Fibroblast of villous mesenchyme (primary cell): ENCODE data around the gene DRC1. TPM values are rescaled to one million over a fixed set of nuclear protein-coding genes. Genes with fewer than 3 reads are reported as not detected.

Source experiments
- DNase-seq: peaks from one replicate; pipeline ENCODE4 v3.0.0-alpha.2; 2010; ENCODE audit warnings: low read depth
- H3K4me3 ChIP-seq: 2 replicates; pipeline ENCODE4 v1.5.1; 2011; ENCODE audit warnings: low read depth, mild to moderate bottlenecking, low read length
- total RNA-seq: library from RNA; depleted of rRNA; stranded (reverse); fragments of >200 nt; gene quantifications from 2 replicates; pipeline ENCODE4 v1.2.3, GENCODE V29; 2012
- TF ChIP-seq, protein P1 (sequence below): IDR thresholded peaks from 2 replicates; pipeline ENCODE4 v1.5.1; 2012; ENCODE audit warnings: low read depth, mild to moderate bottlenecking, low read length; ENCODE audit not compliant: insufficient read depth

Gene DRC1
- total RNA-seq, 1 donor = not detected

DNA sequence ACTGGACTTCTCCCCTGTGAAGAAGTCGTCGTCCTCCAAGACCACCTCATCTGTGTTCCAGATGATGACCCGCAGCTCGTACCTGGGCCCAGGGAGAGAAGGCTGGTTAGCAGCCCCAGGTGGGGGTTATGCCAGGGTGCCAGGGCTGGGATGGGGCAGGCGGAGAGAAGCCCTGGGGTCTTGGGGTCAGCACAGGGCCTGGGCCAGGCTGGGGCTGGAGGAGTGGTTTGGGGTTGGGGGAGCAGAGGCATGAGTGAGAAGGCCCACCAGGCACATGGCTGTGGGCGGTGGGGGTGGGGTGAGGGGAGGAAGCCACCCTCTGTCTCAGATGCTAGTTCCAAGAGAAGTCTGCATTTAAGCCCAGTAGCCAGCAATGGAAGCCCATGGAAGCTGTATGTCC lies 60.4 kb downstream of the DRC1 start:
- H3K4me3 ChIP-seq = no peak overlapping the region
- TF ChIP-seq, protein P1, sequence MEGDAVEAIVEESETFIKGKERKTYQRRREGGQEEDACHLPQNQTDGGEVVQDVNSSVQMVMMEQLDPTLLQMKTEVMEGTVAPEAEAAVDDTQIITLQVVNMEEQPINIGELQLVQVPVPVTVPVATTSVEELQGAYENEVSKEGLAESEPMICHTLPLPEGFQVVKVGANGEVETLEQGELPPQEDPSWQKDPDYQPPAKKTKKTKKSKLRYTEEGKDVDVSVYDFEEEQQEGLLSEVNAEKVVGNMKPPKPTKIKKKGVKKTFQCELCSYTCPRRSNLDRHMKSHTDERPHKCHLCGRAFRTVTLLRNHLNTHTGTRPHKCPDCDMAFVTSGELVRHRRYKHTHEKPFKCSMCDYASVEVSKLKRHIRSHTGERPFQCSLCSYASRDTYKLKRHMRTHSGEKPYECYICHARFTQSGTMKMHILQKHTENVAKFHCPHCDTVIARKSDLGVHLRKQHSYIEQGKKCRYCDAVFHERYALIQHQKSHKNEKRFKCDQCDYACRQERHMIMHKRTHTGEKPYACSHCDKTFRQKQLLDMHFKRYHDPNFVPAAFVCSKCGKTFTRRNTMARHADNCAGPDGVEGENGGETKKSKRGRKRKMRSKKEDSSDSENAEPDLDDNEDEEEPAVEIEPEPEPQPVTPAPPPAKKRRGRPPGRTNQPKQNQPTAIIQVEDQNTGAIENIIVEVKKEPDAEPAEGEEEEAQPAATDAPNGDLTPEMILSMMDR = no peak
- DNase-seq = no peak

DNA sequence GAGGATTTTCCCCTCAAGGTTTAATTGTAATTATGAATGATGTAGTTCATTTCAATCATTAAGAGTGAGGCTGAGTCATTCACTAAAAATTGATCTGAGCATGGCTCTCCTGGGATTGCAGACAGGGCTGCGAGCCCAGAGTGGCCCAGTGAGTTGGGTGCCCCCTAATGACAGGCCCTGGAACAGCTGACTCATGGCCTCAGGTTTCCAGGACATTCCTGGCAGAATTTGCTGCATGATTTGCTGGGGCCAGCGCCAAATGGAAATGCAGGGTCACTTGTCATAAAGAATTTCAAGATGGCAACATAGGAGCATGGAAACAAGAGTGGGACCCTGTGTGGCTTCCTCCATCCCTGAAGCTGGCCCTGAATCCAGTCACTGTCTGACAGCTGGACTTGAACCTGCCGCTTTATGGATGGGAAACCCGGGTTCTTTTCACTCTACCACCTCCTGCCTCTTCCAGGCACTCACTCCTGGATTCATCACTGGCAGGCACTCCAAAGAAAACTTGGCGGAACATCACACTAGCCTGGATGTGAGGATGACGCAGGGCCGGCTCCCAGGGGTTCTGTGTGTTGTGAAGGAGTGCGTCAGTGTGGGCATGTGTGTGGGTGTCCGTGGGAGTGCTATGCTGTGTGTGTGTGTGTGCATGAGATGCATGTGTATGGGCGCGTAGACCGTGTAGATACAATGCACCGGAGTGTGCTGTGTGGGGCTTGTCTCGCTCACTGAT lies 61.0 kb downstream of the DRC1 start:
- TF ChIP-seq, protein P1 = peak; percentile 64
- H3K4me3 ChIP-seq = no peak overlapping the region
- DNase-seq = peak; percentile 51

DNA sequence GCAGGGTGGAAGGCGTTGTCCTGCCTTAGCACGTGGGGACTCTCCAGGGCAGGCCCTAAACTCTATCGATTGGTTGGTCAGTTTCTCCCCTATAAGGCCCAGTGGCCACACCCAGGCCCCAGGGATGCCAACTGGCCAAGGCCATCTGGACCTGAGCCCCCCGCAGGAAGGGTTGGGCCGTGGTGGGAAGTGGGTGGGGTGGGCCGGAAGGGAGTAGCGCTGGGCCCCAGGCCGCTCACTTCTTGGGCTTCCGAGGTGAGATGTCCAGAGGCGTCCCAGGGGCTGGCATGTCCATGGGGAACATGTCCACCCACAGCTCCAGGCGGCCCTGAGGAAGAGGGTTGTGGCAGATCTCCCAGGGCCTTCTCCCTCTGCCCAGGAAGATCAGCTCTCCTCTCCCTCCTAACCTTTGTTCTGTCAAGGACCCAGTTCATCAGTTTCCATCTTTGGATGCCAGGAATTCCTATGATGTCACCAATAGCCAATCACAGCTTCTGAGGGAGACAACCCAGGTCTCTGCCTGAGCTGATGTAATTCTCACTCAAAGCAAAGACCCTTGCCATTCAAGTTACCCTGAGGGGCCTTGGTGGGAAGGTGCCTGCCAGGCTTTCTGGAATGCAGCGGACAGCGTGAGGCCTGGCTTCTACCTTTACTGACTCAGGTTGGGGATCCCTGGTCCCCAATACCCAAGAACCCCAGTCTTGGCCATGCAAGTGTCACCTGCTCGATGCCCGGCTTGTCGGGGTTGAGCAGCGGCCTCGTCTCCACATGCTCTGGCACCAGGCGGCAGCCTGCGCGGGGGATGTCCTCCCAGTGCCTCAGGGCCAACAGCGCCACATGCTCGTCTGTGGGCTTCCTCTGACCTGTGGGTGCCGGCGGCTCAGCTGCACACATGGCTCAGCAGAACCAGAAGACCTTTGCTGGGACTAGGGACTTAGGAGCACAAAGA lies 61.8 kb downstream of the DRC1 start:
- DNase-seq = no peak
- TF ChIP-seq, protein P1 = no peak

DNA sequence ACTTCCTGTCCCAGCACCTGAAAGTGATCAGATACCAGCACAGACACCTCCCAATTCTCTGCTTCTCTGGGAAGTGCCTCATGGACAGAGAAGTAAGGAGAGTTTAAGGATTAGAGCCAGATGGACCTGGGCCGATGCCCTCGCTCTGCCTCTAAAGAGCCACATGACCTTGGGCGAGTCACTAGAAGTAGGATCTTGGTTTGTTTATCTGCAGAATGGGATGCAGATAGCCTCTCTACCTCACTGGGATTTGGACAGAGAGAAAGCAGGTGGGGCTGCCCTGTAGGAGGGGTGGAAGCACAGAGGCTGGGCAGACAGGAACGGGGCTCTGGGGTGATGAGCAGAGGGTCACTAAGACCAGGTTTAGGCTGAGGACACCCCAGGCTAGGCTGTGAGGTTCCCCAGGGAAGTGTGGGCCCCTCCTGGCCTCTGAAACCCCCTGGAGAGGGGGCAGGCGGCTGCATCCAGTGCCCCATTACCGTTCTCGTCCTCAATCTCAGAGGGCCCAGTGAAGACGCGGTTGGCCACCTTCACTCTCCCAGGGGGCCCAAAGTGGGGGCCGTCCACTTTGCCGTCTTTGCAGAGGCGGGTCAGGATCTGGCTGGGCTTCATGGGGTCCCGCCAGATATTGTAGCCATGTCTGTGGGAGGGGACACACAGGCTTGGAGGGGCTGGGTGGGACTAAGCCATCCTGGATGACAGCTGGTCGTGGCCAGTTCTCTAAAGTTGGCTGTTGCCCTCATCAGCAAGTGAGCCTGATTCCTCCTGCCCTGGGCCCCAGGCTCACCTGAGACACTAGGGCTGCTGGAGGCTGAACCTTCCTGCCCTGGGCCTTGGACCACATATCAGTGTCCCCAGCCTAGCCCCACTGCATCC lies 62.9 kb downstream of the DRC1 start:
- TF ChIP-seq, protein P1 = no peak
- no peak for DNase-seq
- no peak overlapping the region for H3K4me3 ChIP-seq

More for the DNA sequence above, 61.8 kb downstream of the DRC1 start:
- no peak overlapping the region for H3K4me3 ChIP-seq

DNA sequence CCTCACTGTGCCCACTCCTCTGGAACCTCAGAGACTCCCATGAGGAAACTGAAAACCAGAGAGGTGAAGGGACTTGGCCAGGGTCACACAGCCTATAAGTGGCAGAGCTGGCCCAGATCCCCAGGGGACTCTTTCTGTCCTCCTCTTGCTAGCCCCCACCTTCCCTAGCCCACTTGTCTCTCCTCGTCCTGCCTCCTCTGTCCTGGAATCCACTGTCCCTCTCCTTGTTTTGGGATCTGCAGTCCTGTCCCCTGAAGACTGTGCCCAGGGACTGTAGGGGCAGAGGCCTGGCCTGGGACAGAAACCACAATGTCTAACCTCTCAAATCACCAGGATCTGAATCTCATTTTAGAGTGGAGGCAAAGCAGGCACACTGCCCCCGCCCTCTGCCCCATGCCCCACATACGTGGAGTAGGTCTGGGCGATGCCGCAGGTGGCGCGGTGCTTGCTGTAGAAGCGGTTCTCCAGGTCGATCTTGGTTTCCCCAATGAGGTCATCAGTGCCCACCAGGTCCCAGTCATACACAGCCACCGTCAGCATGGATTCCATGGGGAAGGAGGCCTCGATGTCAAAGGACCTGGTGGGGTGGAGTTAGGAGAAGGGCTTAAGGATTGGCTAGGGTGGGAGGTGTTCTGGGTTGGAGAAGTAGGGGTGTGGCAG lies 63.7 kb downstream of the DRC1 start:
- TF ChIP-seq, protein P1 = no peak
- no peak for DNase-seq
- H3K4me3 ChIP-seq = no peak overlapping the region

DNA sequence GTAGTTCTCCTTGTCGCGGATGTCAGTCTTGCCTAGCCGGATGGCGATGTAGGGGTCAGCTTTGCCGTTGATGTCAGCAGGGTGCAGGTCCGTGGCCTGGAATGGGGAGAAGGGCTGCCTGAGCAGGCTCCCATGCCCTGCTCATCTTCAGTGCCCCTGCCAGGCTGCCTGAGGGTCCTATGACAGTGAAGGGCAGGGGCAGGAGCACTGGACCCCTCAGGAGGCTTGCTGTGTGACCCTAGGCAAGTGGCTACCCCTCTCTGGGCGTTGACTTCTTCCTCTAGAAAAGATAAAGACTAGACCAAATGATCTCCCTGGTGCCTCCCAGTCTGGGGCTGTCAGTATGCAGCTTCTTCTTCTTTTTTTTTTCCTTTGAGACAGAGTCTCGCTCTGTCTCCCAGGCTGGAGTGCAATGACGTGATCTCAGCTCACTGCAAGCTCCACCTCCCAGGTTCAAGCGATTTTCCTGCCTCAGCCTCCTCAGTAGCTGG lies 64.3 kb downstream of the DRC1 start:
- no peak for DNase-seq
- TF ChIP-seq, protein P1 = no peak
- no peak overlapping the region for H3K4me3 ChIP-seq
